Sigmoid colon (tissue), 4 donors: ENCODE results near the gene PDGFRB.

Source experiments
- CTCF ChIP-seq, 4 experiments: fragments of 450-650 bp in 3 of 4; fragments of 200-600 bp in 1 of 4; IDR thresholded peaks; one replicate each; pipeline ENCODE4 v1.5.1; 2016 to 2019; ENCODE audit warnings: antibody characterized with exemption in 4 of 4, mild to moderate bottlenecking in 3 of 4, moderate library complexity in 2 of 4
- POLR2A ChIP-seq, 2 donors: fragments of 450-650 bp; IDR thresholded peaks; one replicate each; pipeline ENCODE4 v1.6.1; 2016; ENCODE audit warnings: antibody characterized with exemption in 2 of 2, mild to moderate bottlenecking in 2 of 2, moderate library complexity in 2 of 2
- POLR2AphosphoS5 ChIP-seq, 4 donors: sonication (generic); formaldehyde crosslinking; IDR thresholded peaks; one replicate each; pipeline ENCODE4 v1.6.1; 2017; ENCODE audit warnings: antibody characterized with exemption in 4 of 4

- no peak for TF ChIP-seq CTCF (IDR thresholded peaks at IDR 0.05)
- TF ChIP-seq POLR2A (IDR thresholded peaks at IDR 0.05): no peak
- no peak for TF ChIP-seq POLR2AphosphoS5 (IDR thresholded peaks at IDR 0.05)
These were observed 23.5 kb upstream of the PDGFRB start for GRCh38 chr5:150179019-150179620.
